Neuronal stem cell (in vitro differentiated cells): ENCODE data around the gene HTR3A.
A peak's percentile ranks its signal among the peaks of the same experiment; 100 is the strongest.

Experiments
- DNase-seq: peaks from one replicate; pipeline ENCODE4 v3.0.0-alpha.2; 2013; ENCODE audit warnings: low spot score
- H2AFZ ChIP-seq: one replicate; pipeline ENCODE4 v1.6.1; 2013; ENCODE audit warnings: mild to moderate bottlenecking, low read length, inconsistent platforms
- H2AK5ac ChIP-seq: 2 replicates; pipeline ENCODE4 v1.6.1; 2013; ENCODE audit warnings: low read depth, mild to moderate bottlenecking, inconsistent platforms, low read length, moderate library complexity, mixed read lengths
- H2BK120ac ChIP-seq: 2 replicates; pipeline ENCODE4 v1.6.1; 2013; ENCODE audit warnings: low read depth, mild to moderate bottlenecking, inconsistent platforms, low read length, moderate library complexity, mixed read lengths
- H2BK12ac ChIP-seq: one replicate; pipeline ENCODE4 v1.6.1; 2013; ENCODE audit warnings: low read length, inconsistent platforms
- H2BK15ac ChIP-seq: 2 replicates; pipeline ENCODE4 v1.6.1; 2013; ENCODE audit warnings: mild to moderate bottlenecking, low read length, inconsistent platforms, mixed read lengths
- H2BK5ac ChIP-seq: one replicate; pipeline ENCODE4 v1.6.1; 2013; ENCODE audit warnings: inconsistent platforms, mild to moderate bottlenecking, low read length, moderate library complexity
- H3K14ac ChIP-seq: one replicate; pipeline ENCODE4 v1.6.1; 2013; ENCODE audit warnings: low read length, inconsistent platforms
- H3K18ac ChIP-seq: 2 replicates; pipeline ENCODE4 v1.6.1; 2013; ENCODE audit warnings: low read length, inconsistent platforms
- H3K23ac ChIP-seq: 2 replicates; pipeline ENCODE4 v1.6.1; 2013; ENCODE audit warnings: low read depth, mild to moderate bottlenecking, mixed read lengths, low read length, inconsistent platforms; ENCODE audit not compliant: poor library complexity
- H3K27ac ChIP-seq: replicated peaks from 3 replicates; pipeline ENCODE4 v1.5.1; 2013; ENCODE audit warnings: low read length, inconsistent platforms
- H3K27me3 ChIP-seq, 3 experiments: 2 replicates each; pipeline ENCODE4 v1.6.1; 2013; ENCODE audit warnings: low read length in 3 of 3, mild to moderate bottlenecking in 2 of 3, inconsistent platforms in 1 of 3, low read depth in 1 of 3, mixed read lengths in 1 of 3, moderate library complexity in 1 of 3; ENCODE audit not compliant: control insufficient read depth in 3 of 3, insufficient read depth in 3 of 3
- H3K36me3 ChIP-seq, 2 donors: replicated peaks in 1 of 2; 2 replicates each; pipeline ENCODE4 v1.6.1; 2013; ENCODE audit warnings: low read length in 2 of 2; ENCODE audit not compliant: control insufficient read depth in 2 of 2, insufficient read depth in 2 of 2
- H3K4ac ChIP-seq: 2 replicates; pipeline ENCODE4 v1.6.1; 2013; ENCODE audit warnings: inconsistent platforms, mild to moderate bottlenecking, low read length, moderate library complexity
- H3K4me1 ChIP-seq, 2 donors: 1 replicate in 1 of 2; 2 replicates in 1 of 2; pipeline ENCODE4 v1.6.1; 2013; ENCODE audit warnings: low read length in 2 of 2, low read depth in 1 of 2; ENCODE audit not compliant: control insufficient read depth in 2 of 2, insufficient read depth in 1 of 2
- H3K4me2 ChIP-seq: one replicate; pipeline ENCODE4 v1.6.1; 2013; ENCODE audit warnings: mild to moderate bottlenecking, low read length, inconsistent platforms; ENCODE audit not compliant: insufficient read depth, poor library complexity, severe bottlenecking
- H3K4me3 ChIP-seq, 2 donors: 2 replicates each; pipeline ENCODE4 v1.5.1; 2013; ENCODE audit warnings: low read length in 2 of 2, mild to moderate bottlenecking in 2 of 2, inconsistent platforms in 1 of 2, moderate library complexity in 1 of 2
- H3K79me1 ChIP-seq: one replicate; pipeline ENCODE4 v1.6.1; 2013; ENCODE audit warnings: low read depth, mild to moderate bottlenecking, inconsistent platforms, low read length, moderate library complexity
- H3K9ac ChIP-seq: one replicate; pipeline ENCODE4 v1.6.1; 2013; ENCODE audit warnings: mild to moderate bottlenecking, low read depth, low read length, inconsistent platforms; ENCODE audit not compliant: poor library complexity
- H3K9me3 ChIP-seq, 2 donors: replicated peaks in 1 of 2; 2 replicates each; pipeline versions ENCODE3 to v1.6.1; 2013; ENCODE audit warnings: low read length in 2 of 2, mild to moderate bottlenecking in 2 of 2, inconsistent platforms in 1 of 2, low read depth in 1 of 2, mixed read lengths in 1 of 2, moderate library complexity in 1 of 2; ENCODE audit not compliant: control insufficient read depth in 2 of 2, insufficient read depth in 1 of 2
- H4K8ac ChIP-seq: one replicate; pipeline ENCODE4 v1.6.1; 2013; ENCODE audit warnings: low read depth, mild to moderate bottlenecking, inconsistent platforms, low read length, moderate library complexity
- H4K91ac ChIP-seq: one replicate; pipeline ENCODE4 v1.6.1; 2013; ENCODE audit warnings: low read length, low read depth, mild to moderate bottlenecking, inconsistent platforms; ENCODE audit not compliant: poor library complexity
- WGBS, 2 donors: extraction: QIAGEN DNeasy Blood & Tissue Kit; methylation state at CpG; one replicate each; pipeline ENCODE4 v1.1.7; 2013; ENCODE audit warnings: missing lambda C conversion rate in 2 of 2, mixed read lengths in 1 of 2; ENCODE audit not compliant: insufficient read length in 2 of 2, insufficient replicate concordance in 1 of 2; ENCODE audit errors: extremely low coverage in 2 of 2; 5-methylcytosine and 5-hydroxymethylcytosine counted together

The HTR3A gene

DNA sequence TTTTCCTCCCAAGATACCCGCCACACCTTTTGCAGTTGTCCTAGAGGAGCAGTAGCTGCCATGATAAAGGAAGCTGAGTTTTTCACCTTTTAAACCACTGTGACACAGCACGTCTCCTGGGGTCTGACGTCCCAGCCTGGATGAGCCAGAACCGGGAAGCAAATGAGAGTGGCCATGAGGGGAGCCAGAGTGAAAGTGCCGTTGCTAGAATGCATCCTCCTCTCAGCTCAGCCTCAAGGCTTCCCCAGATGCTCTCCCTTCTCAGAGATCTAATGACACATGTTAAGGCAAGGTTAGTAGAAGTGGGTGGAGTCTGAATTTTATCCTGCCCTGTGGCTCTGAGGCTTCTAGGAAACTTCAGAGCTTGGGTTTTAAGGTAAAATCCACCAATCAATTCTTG lies 23.4 kb upstream of the HTR3A start:
- no peak for DNase-seq
- Histone ChIP-seq H3K9me3 (no peaks in the 10 kb centered on the region), H3K27me3 (peaks cover 0 to 38% (median 0%) of the 10 kb centered on the region in 3 experiments), H3K4ac (no peak overlapping the region), H2AFZ (no peak overlapping the region), H3K4me1 (peaks cover 0 to 2% of the 10 kb centered on the region in 2 donors), H2BK15ac (no peak overlapping the region), H2BK120ac (no peak overlapping the region), H4K91ac (no peak overlapping the region), H2BK5ac (no peak overlapping the region), H3K79me1 (no peaks in the 10 kb centered on the region), H3K4me2 (no peak overlapping the region), H2BK12ac (no peak overlapping the region), H3K36me3 (no peaks in the 10 kb centered on the region), H3K23ac (no peak overlapping the region), H3K18ac (no peak overlapping the region), H3K14ac (no peak overlapping the region), H2AK5ac (no peak overlapping the region), H3K4me3 (no peak overlapping the region), H4K8ac (no peak overlapping the region), H3K9ac (no peak overlapping the region), H3K27ac (no peak overlapping the region)
- no CpG with 5 or more reads among the region's 5 CpGs for WGBS, 2 donors

DNA sequence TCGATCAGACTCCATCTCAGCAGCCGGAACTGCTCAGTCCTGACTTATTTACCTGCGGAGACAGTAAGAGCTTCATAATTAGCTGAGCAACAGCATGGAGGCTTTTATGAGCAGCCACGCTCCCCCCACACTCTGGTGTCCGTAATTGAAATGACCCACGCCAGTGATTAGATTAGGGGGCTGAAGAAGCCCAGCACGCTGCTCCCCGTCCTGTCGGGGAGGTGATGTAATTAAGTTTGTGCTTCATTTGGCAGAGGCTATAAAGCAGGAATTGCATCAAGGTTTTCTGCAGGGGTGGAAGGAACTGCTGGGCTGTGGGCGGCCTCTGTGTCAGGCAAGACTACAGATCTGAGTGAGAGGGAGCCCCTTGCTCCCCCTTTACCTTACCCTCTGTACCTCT lies 22.8 kb upstream of the HTR3A start:
- H2BK5ac ChIP-seq: peak overlapping the region; percentile 27
- no peak overlapping the region for H3K27ac ChIP-seq
- no peaks in the 10 kb centered on the region for H3K9me3 ChIP-seq
- DNase-seq: no peak
- H3K4me3 ChIP-seq: no peak overlapping the region
- peaks cover 0 to 42% (median 0%) of the 10 kb centered on the region in 3 experiments for H3K27me3 ChIP-seq
- no peak overlapping the region for H2BK15ac ChIP-seq
- H3K79me1 ChIP-seq: no peaks in the 10 kb centered on the region
- no peak overlapping the region for H2BK120ac ChIP-seq
- peaks cover 0 to 5% of the 10 kb centered on the region in 2 donors for H3K4me1 ChIP-seq
- no peak overlapping the region for H3K9ac ChIP-seq
- no peak overlapping the region for H2AK5ac ChIP-seq
- WGBS, 2 donors: no CpG with 5 or more reads among the region's 10 CpGs
- no peak overlapping the region for H4K91ac ChIP-seq
- no peak overlapping the region for H3K23ac ChIP-seq
- no peak overlapping the region for H3K4ac ChIP-seq
- no peak overlapping the region for H3K14ac ChIP-seq
- H2AFZ ChIP-seq: no peak overlapping the region
- peak overlapping the region; percentile 31 for H3K18ac ChIP-seq
- no peak overlapping the region for H3K4me2 ChIP-seq
- H2BK12ac ChIP-seq: no peak overlapping the region
- H3K36me3 ChIP-seq: no peaks in the 10 kb centered on the region
- no peak overlapping the region for H4K8ac ChIP-seq

DNA sequence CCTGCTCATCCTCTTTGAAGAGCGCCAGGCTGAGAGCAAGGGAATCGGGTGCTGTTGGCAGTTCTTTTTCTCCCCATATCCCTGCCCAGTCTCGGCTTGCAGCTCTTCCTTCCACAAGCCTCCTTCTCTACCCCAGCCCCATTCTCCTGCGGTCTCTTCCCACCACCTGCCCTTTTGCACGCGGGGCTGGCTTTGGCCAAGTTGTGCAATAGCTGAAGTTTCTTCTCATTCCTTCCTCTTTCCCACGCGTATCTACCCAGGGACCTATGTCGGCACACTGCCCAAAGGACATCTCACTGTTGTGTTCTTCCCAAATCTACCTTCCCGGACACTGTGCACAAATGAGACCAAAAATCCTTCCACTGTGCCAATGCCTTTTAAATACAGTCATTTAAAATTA lies 22.3 kb upstream of the HTR3A start:
- no CpG with 5 or more reads among the region's 10 CpGs for WGBS, 2 donors
- Histone ChIP-seq H4K91ac (no peak overlapping the region), H3K27me3 (peaks cover 0 to 46% (median 0%) of the 10 kb centered on the region in 3 experiments), H2BK12ac (no peak overlapping the region), H2BK120ac (peak overlapping the region; percentile 13), H2BK15ac (no peak overlapping the region), H3K4me1 (peaks cover 0 to 6% of the 10 kb centered on the region in 2 donors), H2BK5ac (peak overlapping the region; percentile 27), H2AFZ (no peak overlapping the region), H3K4me2 (no peak overlapping the region), H3K36me3 (no peaks in the 10 kb centered on the region), H2AK5ac (no peak overlapping the region), H3K79me1 (no peaks in the 10 kb centered on the region), H3K9ac (no peak overlapping the region), H3K27ac (no peak overlapping the region), H3K18ac (peak overlapping the region; percentile 31), H3K4me3 (no peak overlapping the region), H3K9me3 (no peaks in the 10 kb centered on the region), H3K14ac (no peak overlapping the region), H3K4ac (no peak overlapping the region), H3K23ac (no peak overlapping the region), H4K8ac (no peak overlapping the region)
- DNase-seq: no peak

DNA sequence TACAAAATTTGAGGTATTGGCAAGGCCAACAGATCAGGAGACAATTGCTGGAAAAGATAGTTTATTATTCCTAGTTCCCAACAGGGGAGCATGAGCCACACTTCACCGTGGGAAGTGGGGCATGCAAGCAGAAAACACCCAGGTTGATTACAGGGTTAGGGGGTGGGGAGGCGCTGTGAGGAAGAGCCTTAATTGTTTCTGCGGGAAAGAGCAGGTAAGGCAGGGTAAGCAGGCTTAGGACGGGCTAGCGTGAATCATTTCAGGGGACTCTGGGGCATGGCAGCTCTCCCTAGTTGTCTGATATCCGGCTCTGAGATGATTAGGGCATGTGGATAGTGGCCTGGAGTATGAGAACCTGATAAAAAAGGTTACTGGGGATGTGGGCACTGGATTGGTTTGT lies 20.7 kb upstream of the HTR3A start:
- Histone ChIP-seq H2BK5ac (no peak overlapping the region), H3K9ac (no peak overlapping the region), H3K4me2 (no peak overlapping the region), H3K4ac (no peak overlapping the region), H3K14ac (no peak overlapping the region), H2AK5ac (no peak overlapping the region), H3K4me3 (no peak overlapping the region), H2BK120ac (no peak overlapping the region), H3K4me1 (peaks cover 0 to 6% of the 10 kb centered on the region in 2 donors), H4K8ac (no peak overlapping the region), H2AFZ (no peak overlapping the region), H2BK12ac (no peak overlapping the region), H4K91ac (no peak overlapping the region), H3K23ac (no peak overlapping the region), H3K18ac (no peak overlapping the region), H2BK15ac (no peak overlapping the region), H3K79me1 (no peaks in the 10 kb centered on the region), H3K9me3 (no peaks in the 10 kb centered on the region), H3K27ac (no peak overlapping the region), H3K36me3 (no peaks in the 10 kb centered on the region), H3K27me3 (peaks cover 0 to 52% (median 0%) of the 10 kb centered on the region in 3 experiments)
- no CpG with 5 or more reads among the region's 6 CpGs for WGBS, 2 donors
- no peak for DNase-seq
